DLD1 (cell line): Measurements from ENCODE around the gene NLK.

ENCODE experiments used
- in situ Hi-C: cut with HindIII; loops from 2 replicates; pipeline ENCODE4 v1.10.0; 2017; ENCODE audit warnings: low sequenced_read_pairs

The NLK gene

GRCh38 chr17:28110184-28110583 lies 67.7 kb downstream of the NLK start:
- in situ Hi-C loops = no loop called here

GRCh38 chr17:28112181-28112580 lies 69.7 kb downstream of the NLK start:
- in situ Hi-C loops = no loop called here

DNA sequence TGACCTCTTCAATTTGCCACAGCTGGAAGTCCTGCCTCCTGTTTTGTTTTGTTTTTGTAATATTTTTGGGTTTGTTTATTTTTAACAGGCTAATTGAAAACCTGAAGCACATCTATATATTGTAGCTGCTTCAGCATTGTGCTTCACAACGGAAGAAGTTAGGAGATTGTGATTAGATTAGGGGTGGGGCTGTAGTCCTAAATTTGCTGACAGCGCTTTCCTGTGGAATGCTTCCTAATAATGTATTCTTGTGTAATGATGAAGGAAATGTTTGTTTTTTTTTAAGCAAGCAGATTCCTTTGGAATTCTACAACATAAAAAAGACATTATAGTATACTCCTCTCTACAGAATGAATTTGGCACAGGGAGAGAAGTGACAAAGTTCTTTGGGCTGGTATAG lies 70.1 kb downstream of the NLK start:
- in situ Hi-C loops = no loop called here

GRCh38 chr17:28113269-28113668 lies 70.8 kb downstream of the NLK start:
- in situ Hi-C loops = no loop called here

- in situ Hi-C loops = no loop called here
Measured at GRCh38 chr17:28115046-28115445, 72.6 kb downstream of the NLK start.

DNA sequence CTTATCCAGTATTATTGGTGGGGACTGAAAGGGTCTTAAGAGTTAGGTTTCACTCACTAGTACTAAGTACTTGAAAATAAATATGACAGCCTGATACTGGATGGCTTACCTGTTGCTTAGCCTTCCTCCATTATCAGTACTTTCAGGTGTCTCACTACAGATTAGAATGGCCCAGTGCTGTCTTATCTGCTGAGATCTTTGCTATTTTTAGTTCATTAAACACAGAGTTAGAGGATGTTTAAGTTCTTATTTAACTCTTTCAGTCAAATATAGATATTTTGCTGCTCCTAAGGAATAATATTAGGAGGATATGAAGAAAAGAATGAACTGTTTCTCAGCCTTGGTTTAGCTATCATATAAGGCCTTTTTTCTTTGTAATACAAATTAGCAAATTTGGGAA lies 74.8 kb downstream of the NLK start:
- in situ Hi-C loops = no loop called here

GRCh38 chr17:28118362-28118761 lies 75.9 kb downstream of the NLK start:
- in situ Hi-C loops = no loop called here

- in situ Hi-C loops = no loop called here
Measured at GRCh38 chr17:28119046-28119445, 76.6 kb downstream of the NLK start.

- in situ Hi-C loops = no loop called here
Measured at GRCh38 chr17:28119560-28119959, 77.1 kb downstream of the NLK start.

DNA sequence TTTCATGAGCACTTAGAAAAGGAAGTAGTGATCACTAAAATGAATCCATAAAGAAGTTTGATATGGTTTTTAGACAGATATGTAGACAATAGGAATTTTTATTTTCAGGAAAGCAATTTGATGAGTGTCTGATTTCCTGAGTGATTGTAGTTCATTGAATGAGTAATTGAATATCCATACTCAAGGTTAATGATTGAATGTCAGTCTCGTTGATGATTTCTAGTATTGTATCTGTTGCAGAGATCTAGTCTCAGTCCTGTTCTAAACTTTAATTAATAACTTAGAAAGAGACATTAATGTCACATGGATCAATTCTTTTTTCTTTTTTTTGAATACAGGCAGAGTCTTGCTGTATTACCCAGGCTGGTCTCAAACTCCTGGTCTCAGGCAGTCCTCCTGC lies 78.3 kb downstream of the NLK start:
- in situ Hi-C loops = no loop called here

DNA sequence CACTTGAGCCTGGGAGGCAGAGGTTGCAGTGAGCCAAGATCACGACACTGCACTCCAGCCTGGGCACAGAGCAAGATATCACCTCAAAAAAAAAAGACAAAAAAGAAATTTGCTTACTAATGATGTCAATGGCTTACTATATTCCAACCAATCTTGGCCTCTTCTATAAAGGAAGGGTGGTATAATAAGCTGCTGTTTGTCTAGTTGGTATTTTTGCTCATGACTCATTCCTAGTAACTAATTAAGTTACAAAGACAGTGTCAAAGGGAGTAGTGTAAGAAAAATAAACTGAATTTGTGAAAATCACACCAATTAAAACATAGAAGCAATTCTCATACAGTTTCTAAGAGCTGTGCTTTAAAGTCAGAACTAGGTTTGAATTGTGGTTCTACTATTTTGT lies 82.5 kb downstream of the NLK start:
- in situ Hi-C loops = no loop called here

DNA sequence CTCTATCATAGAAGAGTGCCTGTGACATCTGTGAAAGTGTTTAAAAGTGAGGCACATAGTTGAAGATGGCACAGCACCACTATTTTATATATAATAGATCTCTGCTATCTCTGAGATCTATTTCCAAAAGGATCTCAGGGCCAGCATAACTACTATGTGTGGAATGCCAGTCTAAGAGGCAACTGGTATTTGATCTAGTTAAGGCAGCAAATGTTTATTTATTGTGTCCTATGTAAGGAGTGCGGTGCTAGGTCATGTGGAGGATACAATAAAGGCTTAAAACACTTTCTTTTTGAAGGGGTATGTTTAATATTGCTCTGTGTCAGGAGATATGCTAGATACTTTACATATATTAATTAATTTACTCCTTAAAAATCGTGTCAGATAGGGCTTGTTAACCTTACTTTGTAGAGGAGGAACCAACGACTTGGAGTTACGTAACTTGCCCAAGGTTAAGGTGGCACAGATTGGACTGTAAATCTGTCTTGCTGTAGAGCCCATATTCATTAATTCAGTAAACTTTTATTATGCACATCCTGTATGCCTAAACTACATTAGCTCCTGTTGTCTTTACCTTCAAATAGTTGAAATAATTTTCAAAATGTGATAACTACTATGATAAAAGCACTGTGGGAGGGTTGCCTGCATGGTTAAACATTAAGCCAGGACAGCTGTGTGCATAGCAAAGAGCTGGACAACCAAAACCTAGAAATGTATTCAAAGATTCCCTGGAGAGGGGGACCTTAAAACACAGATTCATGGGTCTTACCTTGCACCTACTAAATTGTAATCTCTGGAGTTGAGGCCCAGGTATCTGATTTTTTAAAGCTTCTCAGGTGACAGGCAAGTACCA lies 83.3 kb downstream of the NLK start:
- in situ Hi-C loops = no loop called here

DNA sequence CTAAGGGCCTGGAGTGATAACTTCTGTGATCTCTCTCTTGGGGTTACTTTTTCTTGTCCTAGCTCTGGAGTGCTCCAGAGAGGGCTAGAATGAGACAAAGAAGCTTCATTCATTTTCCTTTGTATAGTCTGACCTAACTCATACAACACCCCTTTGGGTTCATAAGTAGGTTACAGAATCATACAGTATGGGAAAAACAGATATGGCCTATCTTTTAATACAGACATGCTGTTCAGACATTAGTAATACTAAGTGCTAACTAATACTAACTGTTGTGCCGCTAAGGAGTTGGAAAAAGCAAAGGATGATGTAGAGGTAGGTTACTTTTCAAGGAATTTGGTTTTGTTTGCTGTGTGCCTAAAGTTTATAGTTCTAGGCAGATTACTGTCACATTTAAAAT lies 84.7 kb downstream of the NLK start:
- in situ Hi-C loops = no loop called here

DNA sequence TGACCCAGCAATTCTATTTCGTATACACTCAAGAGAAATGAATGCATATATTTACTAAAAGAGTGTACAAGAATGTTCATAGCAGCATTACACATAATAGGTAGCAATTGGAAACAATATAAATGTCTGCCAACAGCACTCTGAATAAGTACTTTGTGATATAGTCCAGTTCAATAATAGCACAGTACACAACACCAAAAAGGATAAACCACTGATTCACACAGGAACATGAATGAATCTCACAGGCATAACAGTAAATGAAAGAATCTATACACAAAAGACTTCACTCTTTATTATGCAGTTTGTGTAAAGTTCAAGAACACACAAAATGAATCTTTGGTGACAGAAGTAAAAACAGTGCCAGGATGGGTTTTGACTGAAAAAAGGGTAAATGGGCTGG lies 86.3 kb downstream of the NLK start:
- in situ Hi-C loops = no loop called here

- in situ Hi-C loops = no loop called here
Measured at GRCh38 chr17:28130472-28130871, 88.0 kb downstream of the NLK start.

DNA sequence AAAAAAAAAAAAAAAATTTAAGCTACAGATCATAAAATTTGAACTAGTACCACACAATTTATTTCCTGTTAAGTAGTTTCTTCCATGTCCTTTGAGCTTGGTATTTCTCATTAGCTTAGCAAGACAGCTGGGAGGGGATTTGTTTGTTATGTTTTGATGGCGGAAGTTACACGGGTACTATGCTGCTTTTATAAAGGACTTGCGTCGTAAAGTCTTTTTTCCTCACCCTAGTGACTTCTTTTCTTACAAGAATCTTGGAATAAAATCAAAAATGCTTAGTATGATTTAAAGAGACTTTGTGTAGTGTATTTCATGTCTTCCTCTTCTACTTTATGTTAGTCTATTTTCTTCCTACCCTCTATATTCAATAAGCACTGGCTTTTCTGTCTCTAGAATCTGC lies 89.1 kb downstream of the NLK start:
- in situ Hi-C loops = no loop called here

- in situ Hi-C loops = no loop called here
Measured at GRCh38 chr17:28133562-28133970, 91.1 kb downstream of the NLK start.

DNA sequence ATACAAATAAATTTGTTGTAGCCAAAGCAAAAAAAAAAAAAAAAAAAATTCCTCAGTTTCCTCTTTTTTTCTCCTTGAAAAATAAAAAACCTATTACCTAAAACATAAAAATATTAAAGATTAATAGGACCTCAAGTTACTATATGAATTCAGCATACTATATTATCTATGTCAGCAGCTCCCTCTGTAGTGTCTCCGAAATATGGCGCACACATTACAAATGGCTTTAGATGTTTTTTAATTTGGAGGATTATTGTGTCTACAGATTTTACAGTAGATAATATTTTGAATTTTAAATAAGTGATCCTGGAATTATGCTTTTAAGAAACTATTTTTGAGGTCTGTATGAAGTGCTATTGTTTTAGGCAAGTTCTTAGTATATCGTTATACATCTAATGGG lies 94.4 kb downstream of the NLK start:
- in situ Hi-C loops = no loop called here

DNA sequence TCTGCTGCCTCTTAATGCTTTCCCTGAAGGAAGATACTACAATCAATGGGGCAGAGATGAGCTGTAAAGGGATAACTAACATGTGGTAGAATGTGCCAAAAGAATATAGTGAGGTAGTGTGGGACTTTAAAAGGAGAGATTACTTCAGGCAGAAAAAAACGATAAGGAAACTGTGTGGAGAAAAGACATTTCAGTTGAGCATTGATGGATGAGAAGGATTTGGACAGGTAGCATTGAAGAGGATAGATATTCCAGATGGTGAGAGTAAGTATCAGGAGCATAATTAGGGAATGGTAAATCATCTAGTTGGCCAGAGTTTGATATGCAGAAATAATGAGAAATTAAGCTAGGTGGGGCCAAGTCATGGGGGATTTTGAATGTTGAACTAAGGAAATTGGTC lies 97.3 kb downstream of the NLK start:
- in situ Hi-C loops = loop anchor here (10.0 kb wide), 1 partner anchor 65 kb away; no protein-coding TSS in a partner anchor

GRCh38 chr17:28141313-28141712 lies 98.8 kb downstream of the NLK start:
- in situ Hi-C loops = loop anchor here (10.0 kb wide), 1 partner anchor 67 kb away; no protein-coding TSS in a partner anchor

- in situ Hi-C loops = loop anchor here (10.0 kb wide), 1 partner anchor 67 kb away; no protein-coding TSS in a partner anchor
Measured at GRCh38 chr17:28141773-28142172, 99.3 kb downstream of the NLK start.

GRCh38 chr17:28142305-28142704 lies 99.8 kb downstream of the NLK start:
- in situ Hi-C loops = loop anchor here (10.0 kb wide), 1 partner anchor 68 kb away; no protein-coding TSS in a partner anchor

- in situ Hi-C loops = loop anchor here (10.0 kb wide), 1 partner anchor 69 kb away; no protein-coding TSS in a partner anchor
Measured at GRCh38 chr17:28144019-28144418, 101.5 kb downstream of the NLK start.
